GM13976 (cell line): ENCODE results near the gene CLDN3.

Source experiments
- DNase-seq: peaks from one replicate; pipeline ENCODE4 v3.0.0; 2012; ENCODE audit warnings: low spot score
- in situ Hi-C: fragments of 300-500 bp; cut with MboI; formaldehyde crosslinking; loops from one replicate; pipeline ENCODE4 v1.12.0; 2022; ENCODE audit warnings: low sequenced_read_pairs, mixed read lengths, inconsistent platforms; ENCODE audit not compliant: unreplicated experiment
- TF ChIP-seq, protein P1 (sequence below): IDR thresholded peaks from 2 replicates; pipeline ENCODE4 v1.5.1; 2012; ENCODE audit warnings: borderline replicate concordance, mild to moderate bottlenecking; ENCODE audit not compliant: insufficient read depth; ENCODE audit errors: extremely low read depth, missing control alignments, control extremely low read depth

CLDN3 gene

DNA sequence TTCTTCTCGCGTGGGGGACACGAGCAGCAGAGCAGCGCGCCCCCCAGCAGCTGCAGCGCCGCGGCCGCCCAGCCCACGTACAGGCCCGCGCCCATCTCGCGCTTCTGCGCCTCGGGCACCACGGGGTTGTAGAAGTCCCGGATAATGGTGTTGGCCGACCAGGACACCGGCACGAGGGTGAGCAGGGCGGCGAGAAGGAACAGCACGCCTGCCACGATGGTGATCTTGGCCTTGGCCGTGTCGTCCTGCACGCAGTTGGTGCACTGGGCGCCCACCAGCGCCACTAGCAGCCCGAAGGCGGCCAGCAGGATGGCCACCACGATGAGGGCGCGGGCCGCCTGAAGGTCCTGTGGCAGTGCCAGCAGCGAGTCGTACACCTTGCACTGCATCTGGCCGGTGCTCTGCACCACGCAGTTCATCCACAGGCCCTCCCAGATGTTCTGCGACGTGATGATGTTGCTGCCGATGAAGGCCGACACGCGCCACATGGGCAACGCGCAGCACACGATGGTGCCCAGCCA, 529 bp downstream of the CLDN3 start:
- in situ Hi-C loops, result no loop called here
- TF ChIP-seq, protein P1, sequence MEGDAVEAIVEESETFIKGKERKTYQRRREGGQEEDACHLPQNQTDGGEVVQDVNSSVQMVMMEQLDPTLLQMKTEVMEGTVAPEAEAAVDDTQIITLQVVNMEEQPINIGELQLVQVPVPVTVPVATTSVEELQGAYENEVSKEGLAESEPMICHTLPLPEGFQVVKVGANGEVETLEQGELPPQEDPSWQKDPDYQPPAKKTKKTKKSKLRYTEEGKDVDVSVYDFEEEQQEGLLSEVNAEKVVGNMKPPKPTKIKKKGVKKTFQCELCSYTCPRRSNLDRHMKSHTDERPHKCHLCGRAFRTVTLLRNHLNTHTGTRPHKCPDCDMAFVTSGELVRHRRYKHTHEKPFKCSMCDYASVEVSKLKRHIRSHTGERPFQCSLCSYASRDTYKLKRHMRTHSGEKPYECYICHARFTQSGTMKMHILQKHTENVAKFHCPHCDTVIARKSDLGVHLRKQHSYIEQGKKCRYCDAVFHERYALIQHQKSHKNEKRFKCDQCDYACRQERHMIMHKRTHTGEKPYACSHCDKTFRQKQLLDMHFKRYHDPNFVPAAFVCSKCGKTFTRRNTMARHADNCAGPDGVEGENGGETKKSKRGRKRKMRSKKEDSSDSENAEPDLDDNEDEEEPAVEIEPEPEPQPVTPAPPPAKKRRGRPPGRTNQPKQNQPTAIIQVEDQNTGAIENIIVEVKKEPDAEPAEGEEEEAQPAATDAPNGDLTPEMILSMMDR, result no peak
- DNase-seq, result no peak

DNA sequence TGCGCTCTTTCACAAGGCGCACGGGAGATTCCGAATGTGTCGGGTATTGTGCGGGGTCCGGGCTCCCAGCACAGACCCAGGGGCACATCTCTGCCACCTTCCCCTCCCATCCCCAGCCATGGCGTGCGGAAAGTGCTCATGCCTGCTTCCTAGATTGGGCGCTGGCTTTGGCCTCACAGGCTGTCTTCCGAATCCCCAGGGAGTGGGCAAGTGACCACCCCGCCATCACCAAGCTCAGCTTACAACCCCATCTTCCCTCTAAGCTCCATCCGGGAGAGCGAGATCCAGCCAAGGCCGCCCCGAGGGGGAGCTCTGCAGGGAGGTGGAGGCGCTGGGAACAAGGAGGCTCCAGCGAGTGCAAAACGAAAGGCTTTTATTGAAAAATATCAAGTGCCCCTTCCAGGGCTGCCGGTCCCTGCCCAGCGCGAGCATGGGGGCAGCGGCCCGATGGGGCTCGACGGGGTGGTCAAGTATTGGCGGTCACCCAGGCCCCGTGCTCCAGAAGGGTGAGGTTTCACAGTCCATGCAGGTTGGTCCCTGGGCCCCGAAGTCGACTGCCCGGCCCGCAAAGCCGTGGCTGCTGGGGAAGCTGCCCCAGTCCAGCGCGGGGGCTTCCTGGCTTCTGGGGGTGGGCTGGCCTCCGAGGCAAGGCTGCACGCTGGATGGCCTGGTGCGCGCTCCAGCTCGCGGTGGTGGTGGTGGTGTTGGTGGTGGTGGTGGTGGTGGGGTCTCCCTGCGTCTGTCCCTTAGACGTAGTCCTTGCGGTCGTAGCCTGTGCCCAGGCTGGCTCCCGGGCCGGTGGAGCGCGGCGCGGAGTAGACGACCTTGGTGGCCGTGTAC, 1.2 kb downstream of the CLDN3 start:
- TF ChIP-seq, protein P1, result no peak
- in situ Hi-C loops, result no loop called here
- DNase-seq, result no peak

DNA sequence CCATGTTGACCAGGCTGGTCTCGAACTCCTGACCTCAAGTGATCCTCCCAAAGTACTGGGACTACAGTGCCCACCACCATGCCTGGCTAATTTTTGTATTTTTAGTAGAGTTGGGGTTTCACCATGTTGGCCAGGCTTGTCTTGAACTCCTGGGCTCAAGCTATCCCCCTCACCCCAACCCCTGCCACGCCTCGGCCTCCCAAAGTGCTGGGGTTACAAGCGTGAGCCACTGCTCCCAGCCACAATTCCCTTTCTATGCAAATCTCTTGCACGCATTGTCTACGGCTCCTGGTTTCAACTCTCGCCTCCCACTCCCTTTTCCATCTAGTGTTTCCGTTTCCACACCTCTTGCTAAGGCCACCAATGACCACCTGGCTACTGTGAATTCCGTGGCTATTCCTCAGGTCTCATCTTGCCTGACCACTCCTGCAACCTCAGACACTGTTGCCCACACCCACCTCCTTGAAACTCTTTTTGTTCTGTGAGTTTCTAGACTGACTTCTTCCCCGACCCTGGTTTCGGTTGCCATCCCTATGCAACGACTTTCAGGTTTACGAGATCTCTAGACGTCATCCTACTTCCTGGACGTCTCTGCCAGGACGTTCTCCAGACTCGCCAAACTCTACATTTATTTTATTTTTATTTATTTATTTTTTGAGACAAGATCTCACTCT, 3.4 kb downstream of the CLDN3 start:
- in situ Hi-C loops, result no loop called here
- no peak for DNase-seq
- TF ChIP-seq, protein P1, result no peak

DNA sequence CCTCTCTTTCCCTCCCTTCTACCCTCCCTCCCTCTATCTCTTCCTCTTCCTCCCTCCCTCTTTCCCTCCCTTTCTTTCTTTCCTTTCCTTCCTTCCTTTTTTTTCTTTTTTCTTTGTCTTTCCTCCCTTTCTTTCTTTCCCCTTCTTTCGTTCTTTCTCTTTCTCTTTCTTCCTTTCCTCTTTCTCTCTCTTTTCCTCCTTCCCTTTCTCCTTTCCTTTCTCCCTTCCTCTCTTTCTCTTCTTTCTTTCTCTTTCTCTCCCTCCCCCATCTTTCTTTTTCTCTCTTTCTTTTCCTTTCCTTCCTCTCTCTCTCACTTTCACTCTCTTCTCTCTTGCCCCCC, 7.4 kb downstream of the CLDN3 start:
- TF ChIP-seq, protein P1, result no peak
- in situ Hi-C loops, result no loop called here
- no peak for DNase-seq

DNA sequence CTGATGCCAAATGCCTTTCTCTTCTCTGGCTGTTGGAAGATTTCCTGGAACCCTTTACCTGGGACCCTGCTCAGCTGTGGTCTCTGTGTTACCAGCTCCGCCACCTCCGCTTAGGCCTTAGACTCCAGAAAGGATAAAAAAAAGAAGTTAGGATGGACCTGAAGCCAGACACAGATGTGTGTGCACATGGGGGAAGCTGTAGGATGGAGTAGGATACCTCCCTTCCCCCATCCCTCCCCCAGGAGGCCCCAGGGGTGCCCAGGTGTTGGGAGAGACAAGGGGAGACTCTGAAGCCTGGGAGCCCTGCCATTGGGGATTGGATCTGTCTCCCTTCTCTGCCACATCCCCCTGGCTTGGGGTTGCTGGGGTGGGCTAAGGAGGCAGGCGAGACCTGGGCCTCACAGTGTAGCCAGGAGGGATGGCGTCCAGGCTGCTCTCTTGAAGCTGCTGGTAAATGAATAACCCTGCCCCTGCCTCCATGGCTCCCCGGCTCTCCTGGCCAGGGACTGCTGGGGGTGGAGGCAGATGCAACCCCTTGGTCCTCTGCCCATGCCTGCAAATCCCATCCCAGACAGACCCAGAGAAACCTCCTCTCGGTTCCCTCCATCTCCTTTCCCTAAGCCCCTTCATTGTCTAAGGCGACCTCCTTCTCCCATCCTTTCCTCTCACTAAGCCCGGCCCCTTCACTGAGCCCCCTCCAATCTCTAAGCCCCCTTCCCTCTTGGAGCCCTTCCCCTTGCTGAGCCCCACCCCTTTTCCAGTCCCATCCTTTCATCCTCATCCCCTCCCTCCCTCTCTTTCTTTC, 8.0 kb downstream of the CLDN3 start:
- in situ Hi-C loops, result no loop called here
- DNase-seq, result no peak
- TF ChIP-seq, protein P1, result no peak

DNA sequence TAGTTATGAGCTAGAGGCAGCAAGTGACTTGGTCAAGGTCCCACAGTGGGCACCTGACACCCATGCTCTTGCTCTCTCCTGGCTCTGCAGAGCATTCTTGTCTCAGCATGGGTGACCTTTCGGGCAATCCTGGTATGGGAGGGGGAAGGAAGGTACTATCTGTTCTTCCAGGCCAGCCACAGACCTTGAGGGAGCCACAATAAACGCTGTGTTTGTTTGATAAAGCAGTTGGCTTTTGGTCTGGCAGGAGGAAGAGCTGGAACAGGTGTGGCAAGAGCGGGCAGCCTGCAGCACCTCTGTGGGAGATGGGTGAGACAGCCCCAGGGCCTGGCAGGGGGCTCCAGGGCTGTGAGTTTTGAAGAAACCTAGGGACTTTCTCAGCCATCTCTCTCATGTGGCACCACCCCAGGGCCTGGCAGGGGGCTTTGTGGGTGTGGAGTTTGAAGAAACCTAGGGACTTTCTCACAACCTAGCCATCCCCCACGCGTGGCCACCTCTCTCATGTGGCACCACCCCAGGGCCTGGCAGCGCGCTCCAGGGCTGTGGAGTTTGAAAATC, 11.4 kb downstream of the CLDN3 start:
- no peak for DNase-seq
- TF ChIP-seq, protein P1, result no peak
- in situ Hi-C loops, result no loop called here
